HG03571 (cell line): ENCODE data around the gene SBK2.
"Not testable (repeated sequence)": the region's sequence is repeated elsewhere in the genome, so short reads cannot be mapped to it uniquely, and the experiment has no call there.

Experiments used
- ATAC-seq: cut with Tn5 transposase; IDR thresholded peaks from one replicate; pipeline ENCODE4 v1.9.1; 2021; ENCODE audit not compliant: unreplicated experiment

SBK2 gene

GRCh38 chr19:55536951-55537740, at the start of gene SBK2:
Gene SBK2, minus strand, starts transcription at chr19:55537133. Its CDS starts 839 bp downstream, at chr19:55536294.
- no peak for ATAC-seq

- no peak for ATAC-seq
Measured at GRCh38 chr19:55585658-55586339, 48.9 kb upstream of the SBK2 start.

DNA sequence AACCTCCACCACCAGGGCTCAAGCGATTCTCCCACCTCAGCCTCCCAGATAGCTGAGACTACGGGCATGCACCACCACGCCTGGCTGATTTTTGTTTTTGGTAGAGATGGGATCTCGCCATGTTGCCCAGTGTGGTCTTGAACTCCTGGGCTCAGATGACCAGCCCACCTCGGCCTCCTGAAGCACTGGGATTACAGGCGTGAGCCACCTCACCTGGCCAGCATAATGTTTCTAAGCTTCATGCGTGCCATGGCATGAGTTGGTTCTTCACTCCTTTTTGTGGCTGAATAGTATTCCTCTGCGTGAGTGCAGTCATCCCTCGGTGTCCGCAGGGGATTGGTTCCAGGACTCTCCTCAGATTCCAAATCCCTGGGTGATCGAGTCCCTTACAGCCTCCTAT, 47.9 kb upstream of the SBK2 start:
- no peak for ATAC-seq

DNA sequence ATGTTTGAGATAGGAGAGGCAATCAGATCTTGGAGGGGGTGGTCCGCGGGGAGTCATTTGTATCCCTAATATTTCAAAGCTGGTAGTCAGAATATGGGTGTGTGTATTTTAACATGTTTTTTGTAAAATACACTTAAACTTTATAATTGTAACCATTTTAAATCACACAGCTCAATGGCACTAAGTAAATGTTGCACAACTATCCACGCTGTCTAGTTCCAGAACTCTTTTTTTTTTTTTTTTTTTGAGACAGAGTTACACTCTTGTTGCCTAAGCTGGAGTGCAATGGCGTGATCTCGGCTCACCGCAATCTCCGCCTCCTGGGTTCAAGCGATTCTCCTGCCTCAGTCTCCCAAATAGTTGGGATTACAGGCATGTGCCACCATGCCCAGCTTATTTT, 47.0 kb upstream of the SBK2 start:
- ATAC-seq: not testable (repeated sequence)

GRCh38 chr19:55582284-55582683, 45.4 kb upstream of the SBK2 start:
- ATAC-seq: not testable (repeated sequence)

DNA sequence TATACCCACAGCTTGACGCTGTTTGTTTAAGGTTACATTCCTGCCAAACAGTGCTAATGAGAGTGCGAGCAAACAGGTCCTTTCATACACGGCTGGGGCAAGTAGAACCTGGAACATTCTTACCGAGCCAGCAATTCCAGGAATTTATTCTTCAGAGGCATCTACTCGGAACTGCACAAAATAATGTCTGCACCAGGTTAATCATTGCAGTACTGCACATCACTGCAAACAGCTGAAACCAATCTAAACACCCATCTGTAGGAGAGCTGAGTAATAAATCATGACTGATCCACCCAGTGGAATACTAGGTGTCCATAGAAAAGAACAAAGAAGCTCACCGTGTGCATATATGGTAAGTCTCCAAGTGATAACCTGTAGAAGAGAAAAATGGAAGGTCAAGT, 44.9 kb upstream of the SBK2 start:
- ATAC-seq: no peak

- no peak for ATAC-seq
Measured at GRCh38 chr19:55581145-55581822, 44.4 kb upstream of the SBK2 start.

DNA sequence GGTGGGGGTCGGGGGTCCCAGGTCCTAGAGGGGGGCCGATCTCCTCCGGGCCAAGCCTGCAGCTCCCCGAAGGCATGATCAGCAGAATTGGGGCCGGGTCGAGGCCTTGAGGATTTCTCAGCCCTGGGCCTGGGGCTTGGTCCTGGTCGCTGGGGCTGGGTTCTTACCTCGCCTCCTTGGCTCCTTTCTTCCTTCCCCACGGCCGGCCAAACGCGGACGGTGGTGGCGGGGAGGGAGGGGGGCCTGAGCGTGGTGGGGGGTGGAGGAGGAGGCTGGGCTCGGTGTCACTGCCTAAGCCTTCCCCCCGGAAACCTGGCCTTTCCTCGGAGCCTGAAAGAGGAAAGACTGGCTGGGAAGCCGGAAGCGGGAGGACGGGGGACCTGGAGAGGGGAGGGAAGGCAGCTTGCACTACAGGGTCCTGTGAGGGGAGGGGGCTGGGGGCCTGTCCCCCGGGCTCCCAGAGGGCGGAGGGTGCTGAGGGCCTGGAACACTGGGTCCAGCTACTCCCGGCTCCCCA, 43.8 kb upstream of the SBK2 start, which contains the start of gene ZNF579:
Gene ZNF579 (minus strand): TSS at position 221 of the 517 bp plus-strand sequence. CDS start 1,209 bp downstream, outside the sequence.
- ATAC-seq: no peak

DNA sequence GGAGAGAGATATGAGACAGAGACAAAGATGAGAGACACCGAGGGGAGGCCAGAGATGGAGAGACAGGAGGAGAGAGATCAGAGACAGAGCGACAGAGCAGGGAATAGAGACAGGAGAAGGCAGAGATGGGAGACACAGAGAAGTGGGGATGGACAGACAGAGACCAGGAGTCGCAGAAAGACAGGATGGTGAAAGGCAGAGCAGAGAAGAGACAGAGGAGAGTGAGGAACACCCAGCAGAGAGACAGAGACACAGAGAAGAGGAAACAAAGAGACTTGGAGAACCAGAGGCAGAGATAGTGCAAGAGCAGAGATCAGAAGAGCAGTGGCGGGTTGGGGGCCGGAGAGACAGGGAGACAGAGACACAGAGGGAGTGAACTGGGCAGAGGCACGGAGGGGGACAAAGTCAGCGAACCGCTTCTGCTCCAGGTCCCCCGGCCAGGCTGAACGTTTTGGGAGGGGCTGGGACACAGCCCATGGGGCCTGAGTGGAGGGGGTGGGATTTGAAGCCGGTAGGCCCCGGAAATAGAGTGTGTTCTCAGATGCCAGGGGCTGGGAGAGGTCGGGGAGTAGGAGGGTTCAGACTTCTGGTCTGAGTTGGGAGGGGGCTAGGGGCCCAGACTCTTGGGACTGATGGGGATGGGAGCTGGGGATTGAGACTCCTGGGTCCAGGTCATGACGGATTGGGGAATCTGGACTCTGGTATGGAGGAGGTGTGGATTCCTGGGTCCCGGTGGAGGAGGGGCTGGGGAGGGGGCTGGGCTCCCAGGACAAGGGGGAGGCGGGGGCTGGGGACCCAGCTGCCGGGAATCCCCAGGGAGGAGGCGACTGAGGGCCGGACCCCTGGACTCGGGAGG, 43.1 kb upstream of the SBK2 start:
- no peak for ATAC-seq

- ATAC-seq: no peak
Measured at GRCh38 chr19:55578761-55579747, 42.1 kb upstream of the SBK2 start.

GRCh38 chr19:55578031-55578760, 41.3 kb upstream of the SBK2 start:
- no peak for ATAC-seq

DNA sequence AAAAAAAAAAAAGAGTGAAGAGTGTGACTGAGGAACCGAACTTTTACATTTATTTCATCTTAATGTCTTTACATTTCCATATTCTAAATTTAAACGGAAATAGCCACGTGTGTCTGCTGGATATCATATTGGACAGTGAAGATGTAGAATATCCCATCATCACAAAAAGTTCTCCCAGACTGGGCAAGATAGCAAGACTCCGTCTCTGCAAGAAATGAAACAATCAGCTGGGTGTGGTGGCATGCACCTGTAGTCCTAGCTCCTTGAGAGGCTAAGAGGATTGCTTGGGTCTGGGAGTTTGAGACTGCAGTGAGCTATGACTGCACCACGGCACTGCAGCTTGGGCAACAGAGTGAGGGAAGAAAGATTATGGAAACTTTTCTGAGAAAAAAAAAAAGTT, 39.8 kb upstream of the SBK2 start:
- ATAC-seq: no peak

GRCh38 chr19:55573929-55574328, 37.0 kb upstream of the SBK2 start:
- ATAC-seq: not testable (repeated sequence)

- not testable (repeated sequence) for ATAC-seq
Measured at GRCh38 chr19:55569477-55569876, 32.5 kb upstream of the SBK2 start.

GRCh38 chr19:55567708-55568328, 30.9 kb upstream of the SBK2 start:
- no peak for ATAC-seq

DNA sequence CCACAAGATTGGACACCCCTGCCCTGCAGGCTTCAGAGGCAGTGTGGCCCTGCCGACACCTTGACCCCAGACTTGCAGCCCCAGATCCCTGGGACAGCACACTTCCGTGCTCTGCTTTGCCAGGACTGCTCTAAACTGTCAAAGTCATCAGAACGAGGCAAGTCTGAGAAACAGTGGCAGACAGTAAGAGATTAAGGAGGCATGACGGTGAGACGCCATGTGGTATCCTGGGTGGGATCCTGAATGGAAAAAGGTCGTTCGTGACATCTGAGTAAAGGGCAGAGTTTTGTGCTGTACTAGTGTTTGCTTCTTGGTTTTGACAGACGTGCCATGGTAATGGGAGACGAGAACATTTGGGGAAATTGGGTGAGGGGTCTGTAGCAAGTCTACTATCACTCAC, 29.9 kb upstream of the SBK2 start:
- no peak for ATAC-seq

- ATAC-seq: no peak
Measured at GRCh38 chr19:55563261-55563690, 26.3 kb upstream of the SBK2 start.

DNA sequence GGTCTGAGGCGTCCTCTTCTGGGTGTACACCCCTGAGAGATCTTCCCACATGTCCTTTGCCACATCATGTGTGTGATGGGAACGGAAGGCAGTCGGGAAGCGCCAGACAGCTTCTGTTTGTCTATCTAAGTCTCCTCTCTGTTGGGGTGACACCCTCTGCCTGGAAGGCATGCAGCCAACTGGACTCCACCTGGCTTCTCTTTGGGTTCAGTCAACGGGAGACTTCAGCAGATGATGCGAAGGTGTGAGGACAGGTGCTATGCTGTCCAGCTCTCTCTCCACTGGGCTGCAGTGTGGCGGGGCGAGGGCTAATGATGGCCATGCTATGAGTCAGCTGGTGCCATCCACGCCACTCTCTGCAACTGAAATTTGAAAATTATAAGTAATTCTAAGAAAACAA, 22.8 kb upstream of the SBK2 start:
- ATAC-seq: no peak
